Smooth muscle cell (in vitro differentiated cells): ENCODE measurements around the gene IGF1R. TPM values are rescaled to one million over a fixed set of nuclear protein-coding genes. Genes with fewer than 3 reads are reported as not detected.

Experiments used
- DNase-seq: peaks from one replicate; lab custom pipeline; 2025; ENCODE audit not compliant: unreplicated experiment; lab: John Stamatoyannopoulos, UW
- H2AFZ ChIP-seq: fragments of 200-600 bp; sonication (generic); 2 replicates; pipeline ENCODE4 v1.6.0; 2016; ENCODE audit warnings: antibody characterized with exemption, low read depth, mild to moderate bottlenecking
- H3F3A ChIP-seq: fragments of 200-600 bp; sonication (generic); 2 replicates; pipeline ENCODE4 v1.6.0; 2017; ENCODE audit warnings: antibody characterized with exemption, low read depth
- H3K27ac ChIP-seq: fragments of 200-600 bp; sonication (generic); 2 replicates; pipeline ENCODE4 v1.5.1; 2016; ENCODE audit warnings: low read depth, mild to moderate bottlenecking
- H3K27me3 ChIP-seq: fragments of 200-600 bp; sonication (generic); 2 replicates; pipeline ENCODE4 v1.6.1; 2016; ENCODE audit warnings: low read depth, mild to moderate bottlenecking
- H3K36me3 ChIP-seq: fragments of 200-600 bp; sonication (generic); 2 replicates; pipeline ENCODE4 v1.5.1; 2016; ENCODE audit warnings: low read depth
- H3K4me1 ChIP-seq: fragments of 200-600 bp; sonication (generic); 2 replicates; pipeline ENCODE4 v1.5.1; 2016; ENCODE audit warnings: low read depth
- H3K4me2 ChIP-seq: fragments of 200-600 bp; sonication (generic); 2 replicates; pipeline ENCODE4 v1.6.0; 2016; ENCODE audit warnings: mild to moderate bottlenecking
- H3K4me3 ChIP-seq: fragments of 200-600 bp; sonication (generic); 2 replicates; pipeline ENCODE4 v1.5.1; 2016; ENCODE audit warnings: mild to moderate bottlenecking
- H3K79me2 ChIP-seq: fragments of 200-600 bp; sonication (generic); 2 replicates; pipeline ENCODE4 v1.6.0; 2016; ENCODE audit warnings: low read depth, mild to moderate bottlenecking
- H3K9ac ChIP-seq: fragments of 200-600 bp; sonication (generic); 2 replicates; pipeline ENCODE4 v1.6.0; 2016; ENCODE audit warnings: low read depth
- H3K9me3 ChIP-seq: fragments of 200-600 bp; sonication (generic); replicated peaks from 2 replicates; pipeline ENCODE4 v1.5.1; 2016; ENCODE audit warnings: low read depth
- H4K20me1 ChIP-seq: fragments of 200-600 bp; sonication (generic); 2 replicates; pipeline ENCODE4 v1.6.0; 2016; ENCODE audit warnings: low read depth
- CTCF ChIP-seq: fragments of 200-600 bp; sonication (generic); IDR thresholded peaks from 2 replicates; pipeline ENCODE4 v1.5.1; 2017; ENCODE audit warnings: borderline replicate concordance, mild to moderate bottlenecking, antibody characterized with exemption; ENCODE audit not compliant: insufficient read depth, poor library complexity, severe bottlenecking
- WGBS: methylation state at CpG from one replicate; pipeline ENCODE4 v1.1.7; 2016; ENCODE audit warnings: low lambda C conversion rate; 5-methylcytosine and 5-hydroxymethylcytosine counted together
- polyA plus RNA-seq: library from polyadenylated mRNA; unstranded; fragments of >200 nt; fragmentation: Nextera tagmentation; extraction: Ambion mirVana; gene quantifications from 2 replicates; pipeline ENCODE4 v1.2.1, GENCODE V29; 2016
- total RNA-seq: library from RNA; depleted of rRNA; stranded (reverse); fragments of >200 nt; gene quantifications from 2 replicates; pipeline ENCODE4 v1.2.3, GENCODE V29; 2014

The IGF1R gene
- total and polyA plus RNA-seq, 2 experiments from 2014 or later, result 14.0 to 70.2 TPM

GRCh38 chr15:98930576-98930975, 282.2 kb downstream of the IGF1R start:
- no peak overlapping the region for H3K4me3 ChIP-seq
- peaks cover 9% of the 10 kb centered on the region for H3F3A ChIP-seq
- no peaks in the 10 kb centered on the region for H3K4me1 ChIP-seq
- H2AFZ ChIP-seq, result no peak overlapping the region
- no peak for DNase-seq
- WGBS, result 92% methylated on average over 4 of the region's 4 CpGs
- H3K9ac ChIP-seq, result no peak overlapping the region
- H3K27me3 ChIP-seq, result no peaks in the 10 kb centered on the region
- H3K36me3 ChIP-seq, result peaks cover 7% of the 10 kb centered on the region
- no peaks in the 10 kb centered on the region for H4K20me1 ChIP-seq
- no peak for TF ChIP-seq CTCF
- H3K9me3 ChIP-seq, result no peaks in the 10 kb centered on the region
- H3K79me2 ChIP-seq, result no peaks in the 10 kb centered on the region
- no peak overlapping the region for H3K4me2 ChIP-seq
- H3K27ac ChIP-seq, result no peak overlapping the region

GRCh38 chr15:98931004-98931403, 282.7 kb downstream of the IGF1R start:
- Histone ChIP-seq H3K4me3 (no peak overlapping the region), H3K4me2 (no peak overlapping the region), H3K9me3 (no peaks in the 10 kb centered on the region), H3K79me2 (no peaks in the 10 kb centered on the region), H3K27me3 (no peaks in the 10 kb centered on the region), H3K27ac (no peak overlapping the region), H2AFZ (no peak overlapping the region), H3K36me3 (peaks cover 7% of the 10 kb centered on the region), H3K4me1 (no peaks in the 10 kb centered on the region), H4K20me1 (no peaks in the 10 kb centered on the region), H3K9ac (no peak overlapping the region), H3F3A (peaks cover 7% of the 10 kb centered on the region)
- DNase-seq, result no peak
- 98% methylated on average over 4 of the region's 4 CpGs for WGBS
- TF ChIP-seq CTCF, result no peak

GRCh38 chr15:98933406-98933805, 285.1 kb downstream of the IGF1R start:
- no peak overlapping the region for H3K27ac ChIP-seq
- H3K4me2 ChIP-seq, result no peak overlapping the region
- H3K4me3 ChIP-seq, result no peak overlapping the region
- H4K20me1 ChIP-seq, result no peaks in the 10 kb centered on the region
- no peak for TF ChIP-seq CTCF
- H3K4me1 ChIP-seq, result no peaks in the 10 kb centered on the region
- no peaks in the 10 kb centered on the region for H3K79me2 ChIP-seq
- peaks cover 10% of the 10 kb centered on the region for H3K36me3 ChIP-seq
- no peak overlapping the region for H3K9ac ChIP-seq
- DNase-seq, result no peak
- no peaks in the 10 kb centered on the region for H3K27me3 ChIP-seq
- no peaks in the 10 kb centered on the region for H3F3A ChIP-seq
- 98% methylated on average over 9 of the region's 9 CpGs for WGBS
- no peak overlapping the region for H2AFZ ChIP-seq
- no peaks in the 10 kb centered on the region for H3K9me3 ChIP-seq

- no peaks in the 10 kb centered on the region for H3K27me3 ChIP-seq
- H3K27ac ChIP-seq, result no peak overlapping the region
- no peak overlapping the region for H2AFZ ChIP-seq
- no peak overlapping the region for H3K4me3 ChIP-seq
- no peaks in the 10 kb centered on the region for H4K20me1 ChIP-seq
- peaks cover 16% of the 10 kb centered on the region for H3K36me3 ChIP-seq
- WGBS, result 89% methylated on average over 12 of the region's 12 CpGs
- no peaks in the 10 kb centered on the region for H3K4me1 ChIP-seq
- no peaks in the 10 kb centered on the region for H3K79me2 ChIP-seq
- H3K4me2 ChIP-seq, result no peak overlapping the region
- no peak for TF ChIP-seq CTCF
- H3F3A ChIP-seq, result no peaks in the 10 kb centered on the region
- H3K9ac ChIP-seq, result no peak overlapping the region
- no peaks in the 10 kb centered on the region for H3K9me3 ChIP-seq
- DNase-seq, result no peak
Observed at GRCh38 chr15:98935736-98936135, 287.4 kb downstream of the IGF1R start.
